Muscle layer of duodenum (tissue), 2 donors: Measurements from ENCODE around the gene BARHL1.

ENCODE experiments used
- H3K27ac ChIP-seq: one replicate; pipeline ENCODE4 v1.7.0; 2013; ENCODE audit warnings: mild to moderate bottlenecking, low read length
- H3K27me3 ChIP-seq: one replicate; pipeline ENCODE4 v1.7.0; 2013; ENCODE audit warnings: low read depth, mild to moderate bottlenecking, control low read depth, low read length
- H3K36me3 ChIP-seq, 2 donors: one replicate each; pipeline ENCODE4 v1.7.0; 2013; ENCODE audit warnings: low read length in 2 of 2, control low read depth in 1 of 2, mild to moderate bottlenecking in 1 of 2; ENCODE audit not compliant: insufficient read depth in 2 of 2, control insufficient read depth in 1 of 2
- H3K4me1 ChIP-seq, 2 donors: one replicate each; pipeline ENCODE4 v1.7.0; 2013; ENCODE audit warnings: low read length in 2 of 2, mild to moderate bottlenecking in 2 of 2, control low read depth in 1 of 2, moderate library complexity in 1 of 2; ENCODE audit not compliant: insufficient read depth in 2 of 2, control insufficient read depth in 1 of 2
- H3K4me3 ChIP-seq, 2 donors: one replicate each; pipeline ENCODE4 v1.7.0; 2013; ENCODE audit warnings: low read length in 2 of 2, low read depth in 1 of 2, mild to moderate bottlenecking in 1 of 2
- H3K9me3 ChIP-seq, 2 donors: one replicate each; pipeline ENCODE4 v1.7.0; 2013; ENCODE audit warnings: low read length in 2 of 2, control low read depth in 1 of 2, mild to moderate bottlenecking in 1 of 2; ENCODE audit not compliant: control insufficient read depth in 1 of 2
- donor health status: healthy.

The BARHL1 gene

GRCh38 chr9:132622159-132622558 is 39.8 kb downstream of the BARHL1 start:
- no peaks in the 10 kb centered on the region for H3K27me3 ChIP-seq
- no peaks in the 10 kb centered on the region for H3K4me1 ChIP-seq
- H3K27ac ChIP-seq = no peak overlapping the region
- H3K36me3 ChIP-seq = peaks cover 26 to 38% of the 10 kb centered on the region in 2 donors
- H3K9me3 ChIP-seq = no peaks in the 10 kb centered on the region
- no peak overlapping the region for H3K4me3 ChIP-seq

GRCh38 chr9:132626285-132626684 is 43.9 kb downstream of the BARHL1 start:
- Histone ChIP-seq H3K36me3 (peaks cover 31 to 59% of the 10 kb centered on the region in 2 donors), H3K9me3 (no peaks in the 10 kb centered on the region), H3K27me3 (no peaks in the 10 kb centered on the region), H3K27ac (no peak overlapping the region), H3K4me3 (no peak overlapping the region), H3K4me1 (no peaks in the 10 kb centered on the region)

- Histone ChIP-seq H3K27me3 (no peaks in the 10 kb centered on the region), H3K4me3 (no peak overlapping the region), H3K27ac (no peak overlapping the region), H3K36me3 (peaks cover 27 to 65% of the 10 kb centered on the region in 2 donors), H3K4me1 (no peaks in the 10 kb centered on the region), H3K9me3 (no peaks in the 10 kb centered on the region)
Measured at GRCh38 chr9:132627106-132627505, 44.7 kb downstream of the BARHL1 start.

DNA sequence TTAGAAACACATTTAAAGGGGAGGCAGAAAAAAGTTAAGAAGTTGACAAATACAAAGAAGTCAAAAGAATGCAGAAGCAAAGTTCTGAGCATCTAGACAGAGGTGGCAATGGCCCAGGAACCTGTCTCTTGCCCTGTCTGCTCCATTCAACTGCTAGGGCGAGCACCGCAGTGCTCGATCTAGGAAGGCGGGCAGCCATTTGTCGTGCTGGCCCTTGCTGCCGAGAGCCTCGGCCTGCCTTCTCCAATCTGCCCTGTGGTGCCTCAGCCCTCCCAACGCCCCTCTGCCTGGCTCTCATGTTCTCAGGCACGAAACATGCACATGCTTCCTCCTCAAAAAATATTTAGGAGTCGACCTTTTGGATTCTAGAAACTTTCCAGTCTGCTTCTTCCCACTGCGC is 45.2 kb downstream of the BARHL1 start:
- no peaks in the 10 kb centered on the region for H3K27me3 ChIP-seq
- H3K27ac ChIP-seq = no peak overlapping the region
- no peaks in the 10 kb centered on the region for H3K4me1 ChIP-seq
- H3K36me3 ChIP-seq = peaks cover 22 to 65% of the 10 kb centered on the region in 2 donors
- no peaks in the 10 kb centered on the region for H3K9me3 ChIP-seq
- H3K4me3 ChIP-seq = no peak overlapping the region

DNA sequence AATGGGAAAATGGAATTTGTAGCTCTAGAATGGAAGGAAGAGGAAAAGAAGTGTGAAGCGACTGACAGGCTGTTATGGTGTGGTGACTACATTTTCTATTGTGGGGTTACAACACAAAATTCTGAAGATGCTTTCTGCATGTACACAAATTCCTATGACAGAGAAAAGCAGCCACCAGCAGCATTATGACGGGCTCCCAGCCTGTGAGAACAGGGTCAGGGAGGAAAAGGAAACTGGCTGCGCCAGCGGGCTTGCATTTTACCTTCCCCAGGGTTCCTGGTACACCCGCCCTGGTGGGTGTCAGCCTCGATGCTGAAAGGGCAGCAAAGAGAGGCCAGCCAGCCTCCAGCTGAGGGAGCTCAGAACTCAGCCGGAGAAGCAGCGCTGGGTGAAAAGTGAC is 46.3 kb downstream of the BARHL1 start:
- no peaks in the 10 kb centered on the region for H3K27me3 ChIP-seq
- no peak overlapping the region for H3K4me3 ChIP-seq
- no peaks in the 10 kb centered on the region for H3K4me1 ChIP-seq
- H3K36me3 ChIP-seq = peaks cover 20 to 69% of the 10 kb centered on the region in 2 donors
- H3K9me3 ChIP-seq = no peaks in the 10 kb centered on the region
- no peak overlapping the region for H3K27ac ChIP-seq

- no peaks in the 10 kb centered on the region for H3K4me1 ChIP-seq
- H3K27ac ChIP-seq = no peak overlapping the region
- H3K9me3 ChIP-seq = no peaks in the 10 kb centered on the region
- H3K36me3 ChIP-seq = peaks cover 20 to 60% of the 10 kb centered on the region in 2 donors
- no peak overlapping the region for H3K4me3 ChIP-seq
- H3K27me3 ChIP-seq = no peaks in the 10 kb centered on the region
Measured at GRCh38 chr9:132630116-132630515, 47.7 kb downstream of the BARHL1 start.

- Histone ChIP-seq H3K27me3 (no peaks in the 10 kb centered on the region), H3K4me3 (no peak overlapping the region), H3K4me1 (no peaks in the 10 kb centered on the region), H3K9me3 (no peaks in the 10 kb centered on the region), H3K36me3 (peaks cover 20 to 53% of the 10 kb centered on the region in 2 donors), H3K27ac (no peak overlapping the region)
Measured at GRCh38 chr9:132630811-132631210, 48.4 kb downstream of the BARHL1 start.

DNA sequence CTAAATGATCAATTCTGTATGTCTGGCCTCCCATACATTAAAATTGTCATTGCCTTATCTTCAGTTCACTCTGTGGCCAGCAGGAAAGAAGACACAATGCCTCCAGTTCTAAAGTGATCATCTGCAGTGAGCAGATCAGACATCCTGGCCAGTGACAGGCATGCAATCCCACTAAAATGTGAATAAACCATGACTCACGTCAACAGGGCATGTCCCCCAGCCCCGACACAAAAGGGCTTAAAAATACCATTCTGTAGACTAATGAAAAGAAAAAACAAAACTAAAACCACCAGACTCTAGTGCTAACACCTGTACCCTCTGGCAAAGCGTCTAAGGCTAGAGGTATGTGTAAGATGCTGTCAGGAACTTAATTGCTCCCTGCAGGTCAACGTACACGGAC is 48.9 kb downstream of the BARHL1 start:
- H3K27ac ChIP-seq = no peak overlapping the region
- no peaks in the 10 kb centered on the region for H3K9me3 ChIP-seq
- peaks cover 20 to 51% of the 10 kb centered on the region in 2 donors for H3K36me3 ChIP-seq
- no peak overlapping the region for H3K4me3 ChIP-seq
- H3K27me3 ChIP-seq = no peaks in the 10 kb centered on the region
- H3K4me1 ChIP-seq = no peaks in the 10 kb centered on the region

DNA sequence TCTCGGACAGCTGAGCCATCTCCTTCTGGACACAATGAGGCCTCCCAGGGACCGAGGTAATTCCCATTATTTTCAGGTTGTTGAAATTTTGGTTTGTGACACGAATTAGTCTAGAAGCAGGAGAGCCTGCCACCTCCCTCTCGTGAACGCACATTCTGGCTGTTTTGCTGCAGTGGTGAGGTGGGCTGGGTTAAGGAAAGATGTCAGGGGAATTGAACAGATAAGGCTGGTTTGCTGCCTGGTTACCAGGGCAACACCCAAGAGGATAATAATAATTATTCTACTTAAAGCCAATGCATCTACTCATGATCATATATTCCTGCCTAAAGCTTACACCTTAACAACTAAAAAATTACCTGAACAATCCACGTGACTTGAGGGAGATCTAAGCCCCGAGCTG is 49.3 kb downstream of the BARHL1 start:
- peaks cover 20 to 54% of the 10 kb centered on the region in 2 donors for H3K36me3 ChIP-seq
- no peaks in the 10 kb centered on the region for H3K27me3 ChIP-seq
- no peaks in the 10 kb centered on the region for H3K4me1 ChIP-seq

GRCh38 chr9:132632413-132633129 is 50.2 kb downstream of the BARHL1 start:
- Histone ChIP-seq H3K4me3 (no peak overlapping the region), H3K27me3 (no peaks in the 10 kb centered on the region), H3K27ac (no peak overlapping the region), H3K36me3 (peaks cover 20 to 62% of the 10 kb centered on the region in 2 donors), H3K9me3 (no peaks in the 10 kb centered on the region), H3K4me1 (no peaks in the 10 kb centered on the region)

More for the DNA sequence above, 49.3 kb downstream of the BARHL1 start:
- Histone ChIP-seq H3K27ac (no peak overlapping the region), H3K4me3 (no peak overlapping the region), H3K9me3 (no peaks in the 10 kb centered on the region)

- peaks cover 9 to 56% of the 10 kb centered on the region in 2 donors for H3K36me3 ChIP-seq
- no peak overlapping the region for H3K27ac ChIP-seq
- no peaks in the 10 kb centered on the region for H3K27me3 ChIP-seq
- H3K4me3 ChIP-seq = no peak overlapping the region
- H3K9me3 ChIP-seq = no peaks in the 10 kb centered on the region
- no peaks in the 10 kb centered on the region for H3K4me1 ChIP-seq
Measured at GRCh38 chr9:132634327-132634726, 51.9 kb downstream of the BARHL1 start.

DNA sequence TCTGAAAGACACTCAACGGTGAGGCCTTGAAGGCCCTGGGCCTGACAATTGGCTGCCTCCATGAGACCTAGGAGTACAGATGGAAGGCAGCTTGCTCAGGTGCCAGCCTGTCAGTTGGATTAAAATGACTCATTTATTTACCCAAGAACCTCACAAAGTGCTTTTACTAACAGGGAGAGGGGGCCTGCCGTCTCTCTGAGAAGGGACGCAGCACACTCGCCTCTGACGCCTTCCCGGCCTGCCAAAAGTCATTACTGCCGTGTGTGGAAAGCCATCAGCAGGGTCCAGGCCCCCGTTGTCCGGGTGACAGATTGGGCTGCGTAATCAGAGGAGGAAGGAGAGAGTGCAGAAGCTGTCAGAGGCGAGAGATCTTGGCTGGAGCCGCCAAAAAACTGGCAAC is 54.9 kb downstream of the BARHL1 start:
- Histone ChIP-seq H3K4me1 (no peaks in the 10 kb centered on the region), H3K4me3 (no peak overlapping the region), H3K27ac (no peak overlapping the region), H3K27me3 (no peaks in the 10 kb centered on the region), H3K9me3 (no peaks in the 10 kb centered on the region), H3K36me3 (peaks cover 20 to 56% of the 10 kb centered on the region in 2 donors)
